Parathyroid adenoma (tissue), 2 donors: ENCODE data around the gene BEND7.

Source experiments
- H2AFZ ChIP-seq: fragments of 300-600 bp; sonication (generic); one replicate; pipeline ENCODE4 v1.7.0; 2017; ENCODE audit warnings: antibody characterized with exemption, mild to moderate bottlenecking
- H3K27ac ChIP-seq: fragments of 300-600 bp; sonication (generic); one replicate; pipeline ENCODE4 v1.7.0; 2017
- H3K27me3 ChIP-seq: fragments of 300-600 bp; sonication (generic); one replicate; pipeline ENCODE4 v1.7.0; 2017; ENCODE audit warnings: low read length; ENCODE audit not compliant: control insufficient read depth, insufficient read depth
- H3K36me3 ChIP-seq: fragments of 300-600 bp; sonication (generic); one replicate; pipeline ENCODE4 v1.7.0; 2017; ENCODE audit warnings: low read length; ENCODE audit not compliant: control insufficient read depth, insufficient read depth
- H3K4me1 ChIP-seq: fragments of 300-600 bp; sonication (generic); one replicate; pipeline ENCODE4 v1.7.0; 2017; ENCODE audit warnings: control low read depth
- H3K4me2 ChIP-seq: fragments of 300-600 bp; sonication (generic); one replicate; pipeline ENCODE4 v1.7.0; 2017; ENCODE audit warnings: low read length
- H3K4me3 ChIP-seq: fragments of 300-600 bp; sonication (generic); one replicate; pipeline ENCODE4 v1.7.0; 2017; ENCODE audit warnings: low read depth, low read length
- H3K79me2 ChIP-seq: fragments of 300-600 bp; sonication (generic); one replicate; pipeline ENCODE4 v1.7.0; 2017; ENCODE audit warnings: control low read depth
- H3K9ac ChIP-seq: fragments of 300-600 bp; sonication (generic); one replicate; pipeline ENCODE4 v1.7.0; 2017; ENCODE audit warnings: mild to moderate bottlenecking
- H3K9me3 ChIP-seq: fragments of 300-600 bp; sonication (generic); one replicate; pipeline ENCODE4 v1.7.0; 2017; ENCODE audit warnings: low read length; ENCODE audit not compliant: control insufficient read depth
- TF ChIP-seq, protein P1 (sequence below): fragments of 300-600 bp; sonication (generic); IDR thresholded peaks from one replicate; pipeline ENCODE4 v1.7.0; 2017; ENCODE audit warnings: antibody characterized with exemption, mild to moderate bottlenecking
- donor health status: primary hyperparathyroidism.

The BEND7 gene

DNA sequence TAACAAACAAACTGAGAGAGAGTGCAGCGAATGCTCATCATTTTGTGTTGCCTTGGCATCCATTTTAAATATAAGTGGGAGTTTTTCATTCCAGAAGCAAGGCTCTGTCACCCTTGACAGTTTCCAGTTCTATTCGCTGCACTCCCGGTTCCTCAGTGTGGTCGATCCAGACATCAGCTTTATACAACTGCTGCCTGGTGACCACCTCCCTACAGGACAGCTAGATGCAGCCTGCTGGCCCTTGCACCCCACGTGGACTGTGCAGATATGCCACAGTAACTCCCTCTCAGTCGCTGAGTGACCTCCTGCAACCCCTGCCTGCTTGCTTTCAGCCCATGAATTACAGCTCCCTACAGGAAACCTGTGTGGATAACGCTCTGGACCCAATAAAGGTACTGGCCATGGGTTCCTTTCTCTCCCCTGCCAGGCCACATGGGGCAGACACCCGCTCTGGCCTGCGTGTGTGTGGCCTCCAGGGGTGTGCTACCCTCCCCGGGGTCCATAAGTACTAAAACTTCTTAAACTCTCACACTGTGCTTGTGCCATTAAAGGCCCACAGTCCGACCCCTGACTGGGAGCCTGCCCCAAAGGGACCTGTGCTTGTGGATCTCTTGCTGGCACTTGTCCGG lies 23.6 kb downstream of the BEND7 start:
- TF ChIP-seq, protein P1, sequence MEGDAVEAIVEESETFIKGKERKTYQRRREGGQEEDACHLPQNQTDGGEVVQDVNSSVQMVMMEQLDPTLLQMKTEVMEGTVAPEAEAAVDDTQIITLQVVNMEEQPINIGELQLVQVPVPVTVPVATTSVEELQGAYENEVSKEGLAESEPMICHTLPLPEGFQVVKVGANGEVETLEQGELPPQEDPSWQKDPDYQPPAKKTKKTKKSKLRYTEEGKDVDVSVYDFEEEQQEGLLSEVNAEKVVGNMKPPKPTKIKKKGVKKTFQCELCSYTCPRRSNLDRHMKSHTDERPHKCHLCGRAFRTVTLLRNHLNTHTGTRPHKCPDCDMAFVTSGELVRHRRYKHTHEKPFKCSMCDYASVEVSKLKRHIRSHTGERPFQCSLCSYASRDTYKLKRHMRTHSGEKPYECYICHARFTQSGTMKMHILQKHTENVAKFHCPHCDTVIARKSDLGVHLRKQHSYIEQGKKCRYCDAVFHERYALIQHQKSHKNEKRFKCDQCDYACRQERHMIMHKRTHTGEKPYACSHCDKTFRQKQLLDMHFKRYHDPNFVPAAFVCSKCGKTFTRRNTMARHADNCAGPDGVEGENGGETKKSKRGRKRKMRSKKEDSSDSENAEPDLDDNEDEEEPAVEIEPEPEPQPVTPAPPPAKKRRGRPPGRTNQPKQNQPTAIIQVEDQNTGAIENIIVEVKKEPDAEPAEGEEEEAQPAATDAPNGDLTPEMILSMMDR = no peak
- H3K79me2 ChIP-seq = peaks cover 11% of the 10 kb centered on the region

DNA sequence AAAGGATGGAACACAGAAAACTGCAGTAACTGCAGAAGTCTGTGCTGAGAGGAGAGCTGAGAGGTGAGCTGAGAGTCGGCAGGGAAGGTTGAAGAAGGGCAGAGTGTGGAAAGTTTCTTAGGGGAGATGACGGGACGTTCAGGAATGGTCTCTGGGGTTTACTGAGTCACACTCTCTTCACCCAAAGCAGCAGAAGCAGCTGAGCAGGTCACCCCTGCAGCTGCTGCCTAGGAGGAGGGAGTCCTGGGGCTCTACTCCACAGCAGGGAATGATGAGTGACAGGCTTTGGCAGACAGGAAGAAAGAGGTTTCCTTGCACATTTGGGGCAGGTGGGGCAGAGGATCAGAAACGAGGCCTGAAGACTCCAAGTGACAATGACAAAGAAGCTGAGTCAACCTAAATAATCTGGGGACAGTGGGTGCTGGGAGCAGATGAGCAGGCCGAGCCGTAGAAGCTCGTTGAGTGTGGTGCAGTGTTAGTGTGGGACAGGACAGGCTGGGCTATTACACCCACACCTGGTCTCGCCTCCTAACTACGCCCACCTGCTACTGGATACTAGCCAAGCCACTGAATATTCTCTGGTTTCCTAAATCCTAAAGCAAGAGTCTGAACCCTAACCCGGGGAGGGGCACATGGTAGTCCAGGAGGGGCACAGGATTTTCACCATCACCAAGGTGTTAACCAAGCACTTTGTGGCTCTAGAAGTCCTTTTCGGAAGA lies 24.9 kb downstream of the BEND7 start:
- no peak overlapping the region for H3K27ac ChIP-seq
- H3K4me2 ChIP-seq = no peak overlapping the region
- peaks cover 6% of the 10 kb centered on the region for H3K79me2 ChIP-seq
- H3K4me1 ChIP-seq = peaks cover 6% of the 10 kb centered on the region
- no peak overlapping the region for H2AFZ ChIP-seq
- no peaks in the 10 kb centered on the region for H3K27me3 ChIP-seq
- no peak overlapping the region for H3K4me3 ChIP-seq
- TF ChIP-seq, protein P1 = no peak
- H3K9me3 ChIP-seq = no peaks in the 10 kb centered on the region
- H3K36me3 ChIP-seq = no peaks in the 10 kb centered on the region
- no peak overlapping the region for H3K9ac ChIP-seq

More for the DNA sequence above, 23.6 kb downstream of the BEND7 start:
- no peak overlapping the region for H3K9ac ChIP-seq
- H3K27me3 ChIP-seq = no peaks in the 10 kb centered on the region
- peaks cover 6% of the 10 kb centered on the region for H3K4me1 ChIP-seq
- H2AFZ ChIP-seq = no peak overlapping the region
- no peak overlapping the region for H3K4me3 ChIP-seq
- H3K4me2 ChIP-seq = no peak overlapping the region
- no peaks in the 10 kb centered on the region for H3K9me3 ChIP-seq
- no peak overlapping the region for H3K27ac ChIP-seq
- no peaks in the 10 kb centered on the region for H3K36me3 ChIP-seq

DNA sequence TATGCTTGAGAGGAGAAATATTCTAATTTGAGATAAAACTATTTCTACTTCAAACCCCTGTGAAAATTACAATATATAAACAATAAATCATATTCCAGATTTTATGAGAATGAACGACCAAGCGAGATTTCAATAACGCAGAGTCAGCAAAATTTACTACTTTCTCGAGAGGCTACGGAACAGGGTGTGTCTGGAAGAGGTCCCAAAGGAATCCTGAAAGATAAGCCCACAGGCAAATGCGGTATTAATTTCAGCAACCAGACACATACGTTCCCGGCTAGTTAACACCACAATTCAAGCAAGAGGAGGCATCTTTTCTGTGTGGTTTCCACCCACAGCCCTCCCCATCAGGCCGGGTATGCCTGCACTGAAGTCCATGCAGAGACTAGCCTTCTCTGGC lies 26.4 kb downstream of the BEND7 start:
- Histone ChIP-seq H3K9me3 (no peaks in the 10 kb centered on the region), H3K4me1 (peaks cover 6% of the 10 kb centered on the region), H3K27me3 (no peaks in the 10 kb centered on the region), H3K4me3 (no peak overlapping the region), H3K9ac (no peak overlapping the region), H2AFZ (no peak overlapping the region), H3K27ac (no peak overlapping the region), H3K4me2 (no peak overlapping the region), H3K79me2 (peaks cover 5% of the 10 kb centered on the region), H3K36me3 (no peaks in the 10 kb centered on the region)
- TF ChIP-seq, protein P1 = no peak

DNA sequence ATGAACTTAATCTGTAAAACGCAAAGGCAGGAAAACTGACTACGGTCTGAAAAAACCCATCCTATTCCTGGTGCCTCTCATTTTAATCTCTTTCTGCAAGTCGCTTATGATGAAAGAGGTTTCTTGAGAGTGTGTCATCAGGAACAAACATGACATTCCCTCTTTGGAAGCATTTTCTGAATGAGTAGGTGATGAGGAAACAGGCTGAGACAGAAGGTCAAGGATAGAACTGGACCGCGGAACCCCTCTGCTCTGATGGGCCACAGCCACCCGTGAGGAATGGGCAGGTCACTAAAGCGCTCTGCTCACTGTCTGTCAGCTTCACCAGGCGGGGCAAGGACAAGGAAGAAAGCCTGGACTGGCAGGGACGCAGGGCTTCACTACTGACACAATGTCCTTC lies 28.6 kb downstream of the BEND7 start:
- Histone ChIP-seq H3K4me1 (peaks cover 6% of the 10 kb centered on the region), H2AFZ (no peak overlapping the region), H3K36me3 (no peaks in the 10 kb centered on the region), H3K79me2 (peaks cover 3% of the 10 kb centered on the region), H3K27ac (no peak overlapping the region), H3K27me3 (no peaks in the 10 kb centered on the region), H3K4me3 (no peak overlapping the region), H3K4me2 (no peak overlapping the region), H3K9me3 (no peaks in the 10 kb centered on the region), H3K9ac (no peak overlapping the region)
- TF ChIP-seq, protein P1 = no peak
